WI38 (cell line): ENCODE results near the gene GP1BB.

Experiments
- H3K4me3 ChIP-seq: 2 replicates; pipeline ENCODE4 v1.5.1; 2011; ENCODE audit warnings: low read depth, mild to moderate bottlenecking, control low read depth, low read length
- CTCF ChIP-seq: IDR thresholded peaks from 2 replicates; pipeline ENCODE4 v1.5.1; 2012; ENCODE audit warnings: low read depth, mild to moderate bottlenecking, control low read depth, low read length

Gene GP1BB

GRCh38 chr22:19720150-19720827 is 3.0 kb upstream of the GP1BB start:
- no peak for TF ChIP-seq CTCF

GRCh38 chr22:19720999-19721329 is 2.4 kb upstream of the GP1BB start:
- TF ChIP-seq CTCF = no peak
- no peak overlapping the region for H3K4me3 ChIP-seq

More at GRCh38 chr22:19720150-19720827, 3.0 kb upstream of the GP1BB start:
- no peak overlapping the region for H3K4me3 ChIP-seq

GRCh38 chr22:19721330-19722177 is 1.8 kb upstream of the GP1BB start:
- H3K4me3 ChIP-seq = no peak overlapping the region
- TF ChIP-seq CTCF = no peak

- TF ChIP-seq CTCF = no peak
- H3K4me3 ChIP-seq = no peak overlapping the region
Measured at GRCh38 chr22:19722178-19722981, 959 bp upstream of the GP1BB start.

- H3K4me3 ChIP-seq = no peak overlapping the region
Measured at GRCh38 chr22:19722982-19723231, 432 bp upstream of the GP1BB start.

GRCh38 chr22:19723983-19724827 is 866 bp downstream of the GP1BB start:
- no peak overlapping the region for H3K4me3 ChIP-seq
- no peak for TF ChIP-seq CTCF

More at GRCh38 chr22:19722982-19723231, 432 bp upstream of the GP1BB start:
- TF ChIP-seq CTCF = no peak
